IPS-18c (cell line): ENCODE measurements around the gene AKT1.

Experiments
- H3K4me3 ChIP-seq: 2 replicates; pipeline ENCODE4 v1.7.0; 2013; ENCODE audit warnings: low read depth, mild to moderate bottlenecking, low read length, moderate library complexity; ENCODE audit not compliant: insufficient read depth
- H3K9me3 ChIP-seq: one replicate; pipeline ENCODE4 v1.6.1; 2013; ENCODE audit warnings: mild to moderate bottlenecking, low read length, moderate library complexity; ENCODE audit not compliant: control insufficient read depth, insufficient read depth

AKT1 gene

GRCh38 chr14:104726600-104727451 lies 68.7 kb downstream of the AKT1 start:
- no peak overlapping the region for H3K4me3 ChIP-seq
- no peaks in the 10 kb centered on the region for H3K9me3 ChIP-seq

DNA sequence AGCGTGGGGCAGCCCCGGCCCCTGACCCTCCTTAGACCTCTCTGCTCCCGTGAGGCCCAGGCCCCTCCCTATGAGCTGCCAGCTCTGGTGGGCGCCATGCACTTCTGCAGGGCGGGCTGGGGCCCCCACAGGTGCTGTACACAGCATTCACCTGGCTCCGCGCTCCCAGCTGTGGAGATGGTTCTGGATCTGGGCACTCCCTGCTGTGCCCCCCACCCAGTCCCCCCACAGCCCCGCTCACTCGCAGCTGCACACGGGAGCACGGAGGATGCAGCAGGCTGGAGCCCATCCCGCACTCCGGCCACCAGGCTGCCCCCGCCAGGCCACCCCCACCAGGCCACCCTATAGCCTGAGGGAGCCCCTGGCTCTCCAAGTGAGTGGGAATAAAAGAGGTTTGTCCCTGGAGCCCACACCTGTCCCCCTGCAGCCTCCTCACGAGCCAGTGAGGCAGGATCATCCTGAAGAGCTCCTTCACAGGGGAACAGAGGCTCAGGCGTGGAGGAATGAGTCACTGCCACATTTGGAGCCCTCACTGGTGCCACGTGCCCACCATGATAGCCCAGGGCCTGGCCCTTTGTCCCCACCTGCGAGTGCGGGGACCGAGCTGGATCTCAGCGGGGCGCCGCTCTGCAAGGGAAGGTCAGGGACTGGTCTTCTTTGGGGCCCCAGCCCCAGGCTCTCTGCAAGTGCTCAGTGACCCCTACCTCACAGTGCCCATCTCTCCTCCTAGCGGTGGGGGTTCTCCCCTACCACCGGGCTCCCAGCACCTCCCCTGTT lies 69.6 kb downstream of the AKT1 start:
- Histone ChIP-seq H3K4me3 (no peak overlapping the region), H3K9me3 (no peaks in the 10 kb centered on the region)

DNA sequence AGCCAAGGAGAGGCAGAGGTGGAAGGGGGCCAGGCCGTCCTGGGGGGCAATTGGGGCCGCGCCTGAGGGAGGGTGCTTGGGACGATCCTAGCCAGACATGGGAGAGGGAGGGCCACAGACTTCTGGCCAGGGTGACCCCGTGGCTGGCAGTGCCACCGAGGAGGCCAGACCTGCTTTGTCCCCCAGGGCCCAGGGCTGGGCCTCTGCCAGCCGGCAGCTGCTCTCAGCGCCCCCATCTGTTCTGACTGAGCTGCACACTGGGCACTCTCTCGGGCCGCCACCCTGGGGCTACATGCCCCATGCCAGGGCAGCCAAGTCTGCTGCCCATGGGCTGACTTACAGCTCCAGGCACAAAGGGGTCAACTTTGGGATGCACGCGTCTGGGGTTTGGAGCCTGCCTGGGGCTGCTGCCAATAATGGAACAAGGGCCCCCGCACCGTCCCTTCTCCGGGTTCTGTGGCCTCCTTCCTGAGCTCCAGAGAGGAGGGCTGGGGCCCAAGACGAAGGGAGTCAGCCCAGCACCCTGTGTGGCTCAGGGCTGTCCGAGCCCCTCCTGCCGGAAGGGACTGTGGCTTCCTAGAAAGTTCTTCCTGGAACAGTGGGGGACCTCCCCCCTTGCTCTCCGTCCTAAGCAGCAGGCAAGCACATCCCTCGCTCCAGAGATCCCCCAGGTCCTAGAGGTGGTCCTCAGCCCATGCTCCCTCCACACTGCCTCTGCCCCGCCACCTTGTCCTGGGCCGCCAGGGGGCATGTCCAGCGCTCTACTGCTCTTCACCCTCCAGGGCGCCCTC lies 70.4 kb downstream of the AKT1 start:
- peak overlapping the region; percentile 64 for H3K4me3 ChIP-seq
- no peaks in the 10 kb centered on the region for H3K9me3 ChIP-seq

DNA sequence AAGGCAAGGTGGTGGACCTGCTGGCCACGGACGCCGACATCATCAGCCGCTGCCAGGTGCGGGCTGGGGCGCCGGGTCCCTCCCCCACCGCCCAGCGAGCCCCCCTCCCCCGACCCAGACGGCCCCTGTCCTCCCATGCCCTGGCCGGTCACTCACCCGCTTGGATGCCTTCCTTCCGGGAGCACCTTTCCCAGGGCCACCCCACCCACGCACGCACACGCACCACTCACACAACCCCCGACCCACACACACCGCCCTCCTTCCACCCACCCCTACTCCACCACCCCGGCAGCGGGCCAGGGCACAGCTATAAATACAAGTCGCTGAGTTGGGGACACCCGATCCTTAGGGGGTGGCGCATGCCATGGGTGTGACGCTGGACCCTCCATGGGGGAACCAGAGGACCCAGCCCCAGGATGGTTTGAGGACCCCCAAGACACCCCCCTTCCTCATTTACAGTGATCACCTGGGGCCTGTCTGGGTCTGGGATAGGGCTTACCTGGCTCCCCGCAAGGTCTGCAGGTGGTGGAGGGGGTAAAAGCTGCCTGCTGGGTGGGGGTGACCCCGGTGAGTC lies 71.1 kb downstream of the AKT1 start:
- H3K9me3 ChIP-seq: no peaks in the 10 kb centered on the region
- peak overlapping the region; percentile 64 for H3K4me3 ChIP-seq

GRCh38 chr14:104723651-104724406 lies 71.7 kb downstream of the AKT1 start, which contains the start of gene ADSS1:
TSS of gene ADSS1 (plus strand) at chr14:104724229. CDS start at chr14:104724271, 42 bp downstream.
- no peaks in the 10 kb centered on the region for H3K9me3 ChIP-seq
- H3K4me3 ChIP-seq: peak within 1 kb of the TSS; percentile 64

DNA sequence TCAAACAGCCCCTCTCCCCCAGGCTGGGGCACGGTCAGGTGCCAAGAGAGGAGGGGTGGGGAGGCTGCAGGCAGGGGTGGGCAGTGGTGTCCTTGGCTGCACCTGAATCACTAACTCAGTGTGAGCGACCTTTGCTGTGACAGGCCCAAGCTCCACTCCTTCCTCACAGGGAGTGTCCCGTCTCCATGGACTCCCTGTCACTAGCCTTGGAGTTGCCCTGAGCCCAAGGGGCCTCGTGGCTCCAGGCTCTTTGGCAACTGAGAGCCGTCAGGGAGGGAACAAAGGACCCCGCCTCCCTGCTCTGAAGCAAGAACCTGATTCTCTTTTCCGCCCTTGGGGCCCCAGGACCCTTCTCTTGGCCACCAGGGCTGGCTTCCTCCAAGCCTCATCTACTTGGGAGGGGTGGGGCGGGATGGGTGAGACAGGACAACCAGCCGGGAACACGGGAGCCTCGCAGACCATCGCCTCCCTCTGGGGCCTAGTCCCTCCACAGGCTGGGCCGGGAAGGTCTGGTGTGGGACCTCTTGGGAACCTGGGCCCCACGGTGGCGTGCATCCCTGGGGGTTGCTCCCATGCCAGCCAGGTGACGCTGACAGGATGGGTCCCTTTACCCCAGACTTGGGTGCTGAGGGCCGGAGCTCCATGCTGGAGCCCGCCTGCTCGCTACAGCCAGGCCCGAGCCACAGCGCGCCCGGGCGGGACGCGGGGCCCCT lies 72.5 kb downstream of the AKT1 start:
- H3K9me3 ChIP-seq: no peaks in the 10 kb centered on the region
- H3K4me3 ChIP-seq: peak overlapping the region; percentile 61

DNA sequence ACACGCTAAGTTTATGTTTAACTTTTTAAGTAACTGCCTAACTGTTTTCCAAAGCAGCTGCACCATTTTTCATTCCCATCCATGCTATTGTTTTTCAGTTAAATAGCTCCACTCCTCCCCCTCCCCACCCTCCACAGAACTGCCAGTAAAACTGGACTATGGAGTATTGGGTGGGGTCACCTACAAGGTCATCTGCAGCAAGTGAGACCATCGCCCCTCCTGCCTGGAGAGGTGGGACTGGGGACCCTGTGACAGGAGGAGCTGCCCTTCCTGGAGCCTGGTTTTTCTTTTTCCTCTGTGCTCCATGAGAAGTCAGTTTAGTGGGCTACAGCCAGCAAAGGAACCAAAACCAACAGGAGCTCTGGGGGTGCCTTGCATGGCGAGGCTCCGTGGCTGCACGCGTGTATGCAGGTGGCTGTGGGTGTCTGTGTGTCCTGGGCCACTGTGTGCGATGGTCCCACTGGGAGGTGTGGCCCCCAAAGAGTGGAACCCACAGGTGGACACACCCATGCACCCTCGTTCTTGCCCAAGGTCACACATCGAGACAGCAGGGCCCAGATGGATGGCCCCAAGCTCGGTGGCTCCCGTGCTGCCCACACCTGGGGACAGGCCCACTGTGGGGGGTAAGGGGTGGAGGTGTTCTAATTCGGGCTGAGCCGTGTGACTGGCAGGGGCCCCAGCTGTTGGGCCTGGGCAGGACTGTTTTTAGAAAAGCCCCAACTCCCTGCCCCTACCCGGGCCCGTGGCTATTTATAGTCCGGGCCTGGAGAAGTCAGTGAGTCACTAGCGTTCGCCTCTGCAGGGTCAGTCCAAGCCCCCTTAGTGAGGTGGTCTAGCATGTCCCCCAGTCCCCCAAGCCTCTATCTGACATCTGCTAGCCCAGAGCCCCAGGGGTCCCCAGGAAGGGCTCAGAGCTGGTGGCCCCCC lies 73.8 kb downstream of the AKT1 start:
- Histone ChIP-seq H3K4me3 (no peak overlapping the region), H3K9me3 (no peaks in the 10 kb centered on the region)
